Measurements from ENCODE around the gene SSBP4. TPM values are rescaled to one million over a fixed set of nuclear protein-coding genes. Genes with fewer than 3 reads are reported as not detected.

The SSBP4 gene
- total and polyA plus RNA-seq, 9 of the 15 experiments (the other 6 are each of a cell fraction or from before 2014, with no cell fraction given), result 1.1 to 189 (median 39.0) TPM

DNA sequence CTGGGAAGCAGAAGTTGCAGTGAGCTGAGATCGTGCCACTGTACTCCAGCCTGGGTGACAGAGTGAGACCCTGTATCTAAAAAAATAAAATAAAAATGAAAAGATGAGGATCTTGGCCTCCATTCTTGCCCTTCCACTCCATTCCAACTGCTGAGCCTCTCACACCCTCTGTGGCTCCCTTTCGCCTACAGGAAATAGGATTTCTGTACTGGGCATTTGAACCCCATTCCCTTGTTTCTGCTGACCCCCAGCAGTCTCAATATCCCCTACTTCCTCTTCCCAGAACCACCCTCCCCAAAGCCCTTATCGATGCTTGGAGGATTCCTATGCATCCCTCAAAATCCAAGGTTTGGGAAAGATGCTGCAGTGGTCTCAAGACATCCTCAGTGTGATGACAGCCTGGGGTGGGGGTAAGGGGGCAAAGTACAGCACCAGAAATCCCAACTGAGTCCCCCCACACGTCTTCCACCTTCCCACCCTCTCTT is 45.7 kb upstream of the SSBP4 start (continued):
- no peak for TF ChIP-seq TRIM25 (IDR thresholded peaks at IDR 0.05; ENCODE audit: borderline replicate concordance)
- 0 out of 2 replicates have a peak, but pooled peaks have one; percentile 27 for TF ChIP-seq DMBX1 (CRISPR knock-in tag; IDR thresholded peaks at IDR 0.05; ENCODE audit: borderline replicate concordance)
- TF ChIP-seq, protein P1, sequence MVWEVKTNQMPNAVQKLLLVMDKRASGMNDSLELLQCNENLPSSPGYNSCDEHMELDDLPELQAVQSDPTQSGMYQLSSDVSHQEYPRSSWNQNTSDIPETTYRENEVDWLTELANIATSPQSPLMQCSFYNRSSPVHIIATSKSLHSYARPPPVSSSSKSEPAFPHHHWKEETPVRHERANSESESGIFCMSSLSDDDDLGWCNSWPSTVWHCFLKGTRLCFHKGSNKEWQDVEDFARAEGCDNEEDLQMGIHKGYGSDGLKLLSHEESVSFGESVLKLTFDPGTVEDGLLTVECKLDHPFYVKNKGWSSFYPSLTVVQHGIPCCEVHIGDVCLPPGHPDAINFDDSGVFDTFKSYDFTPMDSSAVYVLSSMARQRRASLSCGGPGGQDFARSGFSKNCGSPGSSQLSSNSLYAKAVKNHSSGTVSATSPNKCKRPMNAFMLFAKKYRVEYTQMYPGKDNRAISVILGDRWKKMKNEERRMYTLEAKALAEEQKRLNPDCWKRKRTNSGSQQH (CRISPR knock-in tag; IDR thresholded peaks at IDR 0.05), result no peak
- 0 out of 2 replicates have a peak, but pooled peaks have one; percentile 1 for TF ChIP-seq TOE1 (IDR thresholded peaks at IDR 0.05; ENCODE audit: borderline replicate concordance)
- TF ChIP-seq TOE1 (CRISPR knock-in tag; IDR thresholded peaks at IDR 0.05; ENCODE audit: borderline replicate concordance, low read depth), result no peak
- no peak for TF ChIP-seq ZNF3 (CRISPR knock-in tag; IDR thresholded peaks at IDR 0.05)
- TF ChIP-seq EHMT2 (IDR thresholded peaks at IDR 0.05), result 0 out of 2 replicates have a peak, but pooled peaks have one; percentile 50
- TF ChIP-seq CAMTA2 (CRISPR knock-in tag; conservative IDR thresholded peaks at IDR 0.05), result no peak
- no peak for TF ChIP-seq ZFP30 (CRISPR knock-in tag; IDR thresholded peaks at IDR 0.05; ENCODE audit: borderline replicate concordance)
- TF ChIP-seq PTBP1 (IDR thresholded peaks at IDR 0.05; ENCODE audit: low read depth, low read length), result 0 out of 2 replicates have a peak, but pooled peaks have one; percentile 40

Data from K562 (cell line).